Keratinocyte (primary cell): ENCODE measurements around the gene CORO1C. TPM values are rescaled to one million over a fixed set of nuclear protein-coding genes. Genes with fewer than 3 reads are reported as not detected.
A peak's percentile ranks its signal among the peaks of the same experiment; 100 is the strongest.

Experiments
- DNase-seq: peaks from one replicate; pipeline ENCODE4 v3.0.0-alpha.2; 2011; ENCODE audit warnings: low read depth, missing footprints, low spot score
- FAIRE-seq: peaks from 2 replicates; lab custom pipeline; 2011; peaks lifted over from hg19 to GRCh38; lab: Jason Lieb, UNC
- H2AFZ ChIP-seq: 2 replicates; pipeline ENCODE4 v1.6.0; 2012; ENCODE audit warnings: low read length, control low read depth, inconsistent platforms; ENCODE audit not compliant: control insufficient read depth
- H3K27ac ChIP-seq: 2 replicates; pipeline ENCODE4 v1.5.1; 2011; ENCODE audit warnings: low read length; ENCODE audit not compliant: control insufficient read depth, insufficient read depth
- H3K27me3 ChIP-seq: 3 replicates; pipeline ENCODE4 v1.6.0; 2011; ENCODE audit warnings: low read length; ENCODE audit not compliant: control insufficient read depth, insufficient read depth; ENCODE audit errors: extremely low read depth
- H3K36me3 ChIP-seq, 2 experiments: 2 replicates in 1 of 2; 3 replicates in 1 of 2; pipeline ENCODE4 v1.5.1; 2011; ENCODE audit warnings: low read length in 2 of 2, mild to moderate bottlenecking in 1 of 2; ENCODE audit not compliant: control insufficient read depth in 2 of 2, insufficient read depth in 2 of 2; ENCODE audit errors: extremely low read depth in 1 of 2
- H3K4me1 ChIP-seq: 3 replicates; pipeline ENCODE4 v1.5.1; 2011; ENCODE audit warnings: low read length; ENCODE audit not compliant: control insufficient read depth, insufficient read depth; ENCODE audit errors: extremely low read depth
- H3K4me2 ChIP-seq: 3 replicates; pipeline ENCODE4 v1.6.0; 2011; ENCODE audit warnings: low read depth, low read length; ENCODE audit not compliant: control insufficient read depth, insufficient read depth; ENCODE audit errors: extremely low read depth
- H3K4me3 ChIP-seq, 3 experiments: fragments of 200-600 bp in 1 of 3; sonication (generic) in 1 of 3; 2 replicates in 2 of 3; 3 replicates in 1 of 3; pipeline ENCODE4 v1.5.1; 2011 to 2016; ENCODE audit warnings: low read length in 3 of 3, mild to moderate bottlenecking in 3 of 3, control low read depth in 2 of 3, inconsistent platforms in 1 of 3, low read depth in 1 of 3, mixed read lengths in 1 of 3, mixed run types in 1 of 3, moderate library complexity in 1 of 3; ENCODE audit not compliant: control insufficient read depth in 2 of 3, insufficient read depth in 2 of 3; ENCODE audit errors: extremely low read depth in 1 of 3
- H3K79me2 ChIP-seq: 2 replicates; pipeline ENCODE4 v1.6.0; 2012; ENCODE audit warnings: low read length; ENCODE audit not compliant: control insufficient read depth, insufficient read depth
- H3K9ac ChIP-seq: 3 replicates; pipeline ENCODE4 v1.6.0; 2011; ENCODE audit warnings: low read length; ENCODE audit not compliant: control insufficient read depth, insufficient read depth; ENCODE audit errors: extremely low read depth
- H3K9me1 ChIP-seq: 3 replicates; pipeline ENCODE4 v1.6.0; 2011; ENCODE audit warnings: low read length; ENCODE audit not compliant: control insufficient read depth, insufficient read depth; ENCODE audit errors: extremely low read depth
- H3K9me3 ChIP-seq: 2 replicates; pipeline ENCODE4 v1.5.1; 2012; ENCODE audit warnings: low read depth, low read length; ENCODE audit not compliant: control insufficient read depth
- H4K20me1 ChIP-seq: 3 replicates; pipeline ENCODE4 v1.6.0; 2011; ENCODE audit warnings: low read length; ENCODE audit not compliant: control insufficient read depth, insufficient read depth; ENCODE audit errors: extremely low read depth
- EZH2 ChIP-seq: IDR thresholded peaks from one replicate; pipeline ENCODE4 v1.6.1; 2012; ENCODE audit warnings: inconsistent platforms, mild to moderate bottlenecking, low read length, moderate library complexity
- dilution Hi-C: fragments of 300-500 bp; cut with MboI; formaldehyde crosslinking; loops from one replicate; pipeline ENCODE4 v1.7.0; 2020; ENCODE audit warnings: low sequenced_read_pairs; ENCODE audit not compliant: extremely low pct_ligation_motif_present
- polyA plus RNA-seq, 5 experiments: library from polyadenylated mRNA; depleted of rRNA in 3 of 5; stranded (reverse) in 3 of 5; stranded (forward) in 1 of 5; unstranded in 1 of 5; fragments of >200 nt; gene quantifications; 1 replicate in 1 of 5; 2 replicates in 3 of 5; 3 replicates in 1 of 5; pipeline versions ENCODE4 v1.2.1 to v1.2.3, GENCODE V29; 2011 to 2012; ENCODE audit warnings: missing spikeins in 2 of 5, low read depth in 1 of 5, low replicate concordance in 1 of 5
- TF ChIP-seq, protein P1 (sequence below), 3 experiments: IDR thresholded peaks in 1 of 3; conservative IDR thresholded peaks in 1 of 3; optimal IDR thresholded peaks in 1 of 3; 2 replicates in 2 of 3; 3 replicates in 1 of 3; pipeline versions ENCODE3 to v1.5.1; 2011; ENCODE audit warnings: low read length in 3 of 3, mild to moderate bottlenecking in 3 of 3, moderate library complexity in 2 of 3, control low read depth in 1 of 3, inconsistent platforms in 1 of 3; ENCODE audit not compliant: insufficient read depth in 2 of 3; ENCODE audit errors: extremely low read depth in 1 of 3

CORO1C gene
- polyA plus RNA-seq, 1 donor (not counting 4 experiments of a cell fraction or from before 2014, with no cell fraction given), result 283 TPM

DNA sequence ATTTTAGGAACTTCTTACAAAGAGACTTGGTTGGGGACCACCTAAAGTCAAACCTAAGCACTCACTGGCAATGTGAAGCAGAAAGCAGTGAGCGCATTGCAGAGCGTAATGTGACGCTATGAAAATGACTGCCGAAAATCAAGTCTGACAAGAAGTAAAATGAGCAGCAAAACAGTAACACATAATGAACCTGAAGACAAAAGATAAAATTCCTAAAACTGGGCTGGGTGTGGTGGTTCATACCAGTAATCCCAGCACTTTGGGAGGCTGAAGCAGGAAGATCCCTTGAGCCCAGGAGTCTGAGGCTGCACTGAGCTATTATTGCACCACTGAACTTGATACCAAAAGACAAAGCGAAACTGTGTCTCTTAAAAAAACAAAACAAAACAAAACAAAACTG lies 16.5 kb downstream of the CORO1C start:
- H3K79me2 ChIP-seq, result peaks cover 99% of the 10 kb centered on the region
- FAIRE-seq (no peak), DNase-seq (no peak)
- dilution Hi-C loops, result no loop called here
- H3K9ac ChIP-seq, result no peak overlapping the region
- H3K4me3 ChIP-seq, result no peak overlapping the region
- no peaks in the 10 kb centered on the region for H3K27me3 ChIP-seq
- H2AFZ ChIP-seq, result no peak overlapping the region
- no peak overlapping the region for H3K4me2 ChIP-seq
- no peak overlapping the region for H3K27ac ChIP-seq
- TF ChIP-seq, protein P1, sequence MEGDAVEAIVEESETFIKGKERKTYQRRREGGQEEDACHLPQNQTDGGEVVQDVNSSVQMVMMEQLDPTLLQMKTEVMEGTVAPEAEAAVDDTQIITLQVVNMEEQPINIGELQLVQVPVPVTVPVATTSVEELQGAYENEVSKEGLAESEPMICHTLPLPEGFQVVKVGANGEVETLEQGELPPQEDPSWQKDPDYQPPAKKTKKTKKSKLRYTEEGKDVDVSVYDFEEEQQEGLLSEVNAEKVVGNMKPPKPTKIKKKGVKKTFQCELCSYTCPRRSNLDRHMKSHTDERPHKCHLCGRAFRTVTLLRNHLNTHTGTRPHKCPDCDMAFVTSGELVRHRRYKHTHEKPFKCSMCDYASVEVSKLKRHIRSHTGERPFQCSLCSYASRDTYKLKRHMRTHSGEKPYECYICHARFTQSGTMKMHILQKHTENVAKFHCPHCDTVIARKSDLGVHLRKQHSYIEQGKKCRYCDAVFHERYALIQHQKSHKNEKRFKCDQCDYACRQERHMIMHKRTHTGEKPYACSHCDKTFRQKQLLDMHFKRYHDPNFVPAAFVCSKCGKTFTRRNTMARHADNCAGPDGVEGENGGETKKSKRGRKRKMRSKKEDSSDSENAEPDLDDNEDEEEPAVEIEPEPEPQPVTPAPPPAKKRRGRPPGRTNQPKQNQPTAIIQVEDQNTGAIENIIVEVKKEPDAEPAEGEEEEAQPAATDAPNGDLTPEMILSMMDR (optimal IDR thresholded peaks at IDR 0.05 in 1 of 3, IDR thresholded peaks at IDR 0.05 in 1 of 3, conservative IDR thresholded peaks at IDR 0.05 in 1 of 3; ENCODE audit: extremely low read depth in 1 of 3, insufficient read depth in 2 of 3, low read length in 3 of 3), result no peak
- no peak for TF ChIP-seq EZH2
- H3K9me1 ChIP-seq, result peaks cover 5% of the 10 kb centered on the region
- H4K20me1 ChIP-seq, result peaks cover 6% of the 10 kb centered on the region
- no peaks in the 10 kb centered on the region for H3K9me3 ChIP-seq
- H3K4me1 ChIP-seq, result peaks cover 13% of the 10 kb centered on the region
- H3K36me3 ChIP-seq, result peaks cover 5 to 14% of the 10 kb centered on the region in 2 experiments

DNA sequence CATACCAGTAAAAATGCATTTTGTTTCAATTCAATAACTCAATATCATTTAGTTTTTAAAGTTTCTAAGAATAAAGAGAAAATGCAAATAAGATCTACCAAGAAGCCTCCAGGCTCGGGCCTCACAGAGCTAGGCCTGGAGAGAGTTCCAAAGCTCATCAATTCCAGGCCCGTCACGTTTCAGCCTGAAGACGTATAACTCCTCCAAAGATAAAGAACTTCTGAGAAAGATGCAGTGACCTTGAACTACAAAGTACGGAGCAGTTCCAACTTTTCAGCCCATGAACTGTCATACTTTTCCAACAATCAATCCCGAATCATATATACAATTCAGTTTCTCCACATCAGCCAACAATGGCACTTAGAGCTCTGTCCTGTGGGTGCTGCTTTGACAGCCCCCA lies 17.8 kb downstream of the CORO1C start:
- FAIRE-seq (peak; percentile 17), DNase-seq (no peak)
- H2AFZ ChIP-seq, result no peak overlapping the region
- H3K4me3 ChIP-seq, result no peak overlapping the region
- no peak for TF ChIP-seq EZH2
- TF ChIP-seq, protein P1 (optimal IDR thresholded peaks at IDR 0.05 in 1 of 3, IDR thresholded peaks at IDR 0.05 in 1 of 3, conservative IDR thresholded peaks at IDR 0.05 in 1 of 3; ENCODE audit: extremely low read depth in 1 of 3, insufficient read depth in 2 of 3, low read length in 3 of 3), result no peak
- dilution Hi-C loops, result no loop called here
- H3K9me1 ChIP-seq, result peaks cover 5% of the 10 kb centered on the region
- H3K4me1 ChIP-seq, result peaks cover 13% of the 10 kb centered on the region
- H3K27ac ChIP-seq, result peak overlapping the region; percentile 31
- no peaks in the 10 kb centered on the region for H3K9me3 ChIP-seq
- H3K9ac ChIP-seq, result no peak overlapping the region
- peaks cover 99% of the 10 kb centered on the region for H3K79me2 ChIP-seq
- peaks cover 6% of the 10 kb centered on the region for H4K20me1 ChIP-seq
- no peaks in the 10 kb centered on the region for H3K27me3 ChIP-seq
- H3K4me2 ChIP-seq, result no peak overlapping the region
- peaks cover 5 to 14% of the 10 kb centered on the region in 2 experiments for H3K36me3 ChIP-seq
